Stimulated activated CD8-positive, alpha-beta memory T cell treated with anti-CD3 and anti-CD28 coated beads, Interleukin-4, amount 100 ng/mL, for 24 hours (primary cell): ENCODE data around the gene C1orf159.
"Not testable (repeated sequence)": the region's sequence is repeated elsewhere in the genome, so short reads cannot be mapped to it uniquely, and the experiment has no call there.

ENCODE experiments used
- DNase-seq: peaks from one replicate; pipeline ENCODE4 v3.0.0-alpha.2; 2020; ENCODE audit warnings: low read depth

The C1orf159 gene

GRCh38 chr1:1115786-1116700 is at the start of gene C1orf159:
C1orf159 (minus strand) TSS chr1:1116089; CDS start chr1:1091543, 24,546 bp downstream.
- peak; percentile 99 for DNase-seq

GRCh38 chr1:1165485-1165884 is 49.6 kb upstream of the C1orf159 start:
- no peak for DNase-seq

GRCh38 chr1:1164701-1165451 is 49.0 kb upstream of the C1orf159 start:
- no peak for DNase-seq

DNA sequence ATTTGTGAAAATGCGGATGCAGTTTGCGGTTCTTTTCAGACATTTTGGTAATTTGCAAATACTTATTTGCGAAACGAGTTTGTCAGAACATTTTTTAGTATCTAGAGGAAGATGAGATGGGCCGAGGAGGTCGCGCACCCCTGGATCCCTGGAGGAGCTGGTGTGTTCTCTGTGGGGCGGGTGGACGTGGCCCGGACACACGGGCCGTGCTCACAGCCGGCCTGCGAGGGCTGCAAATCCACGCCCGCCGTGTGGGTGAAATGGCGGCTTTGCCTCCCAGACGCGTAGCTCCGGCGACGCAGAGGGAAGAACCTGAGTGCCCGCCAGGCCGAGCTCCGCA is 48.4 kb upstream of the C1orf159 start:
- no peak for DNase-seq

- no peak for DNase-seq
These were observed 47.7 kb upstream of the C1orf159 start for GRCh38 chr1:1163538-1164070.

DNA sequence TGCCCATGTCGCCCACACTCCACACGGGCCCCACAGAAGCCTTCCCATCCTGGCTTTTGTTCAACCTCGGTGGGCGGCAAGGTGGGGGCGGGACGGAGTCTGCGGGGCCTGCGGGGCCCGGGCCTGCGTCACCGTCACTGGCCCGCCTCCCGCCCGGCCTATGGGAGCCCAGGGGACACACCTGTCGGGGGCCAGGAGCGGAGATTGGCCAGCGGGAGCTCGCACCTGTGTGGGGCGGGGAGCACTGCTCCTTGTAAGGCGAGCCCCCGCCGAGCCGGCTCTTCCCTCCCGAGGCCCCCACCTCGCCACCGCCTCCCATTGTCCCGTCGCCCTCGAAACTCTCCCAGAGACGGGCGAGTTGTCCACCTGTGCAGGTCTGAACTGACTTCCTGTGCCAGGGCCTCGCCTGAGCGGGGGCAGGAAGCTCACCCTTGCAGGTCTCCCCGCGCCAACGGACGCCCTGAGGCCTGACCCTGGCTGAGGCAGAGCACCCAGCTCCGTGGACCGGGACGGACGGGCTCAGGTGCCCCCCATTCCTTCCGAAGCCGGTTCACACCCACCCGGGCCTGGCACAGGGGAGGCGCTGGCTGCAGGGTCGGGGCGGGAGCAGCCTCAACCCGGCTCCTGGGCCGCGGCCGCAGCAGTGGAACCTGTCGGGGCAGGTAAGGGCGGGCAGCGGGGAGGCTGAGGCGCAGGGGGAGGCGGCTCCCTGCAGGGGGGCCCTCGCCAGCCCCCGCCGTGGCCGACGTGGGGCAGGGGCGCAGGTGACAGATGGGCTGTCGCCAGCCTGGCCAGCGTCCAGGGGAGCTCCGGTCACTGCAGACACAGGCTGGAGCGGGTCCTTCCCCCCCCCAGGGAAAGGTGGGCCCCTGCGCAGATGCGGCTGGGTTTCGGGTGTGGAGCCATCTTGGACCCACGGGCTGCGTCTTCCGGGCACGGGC is 47.0 kb upstream of the C1orf159 start:
- DNase-seq = no peak

DNA sequence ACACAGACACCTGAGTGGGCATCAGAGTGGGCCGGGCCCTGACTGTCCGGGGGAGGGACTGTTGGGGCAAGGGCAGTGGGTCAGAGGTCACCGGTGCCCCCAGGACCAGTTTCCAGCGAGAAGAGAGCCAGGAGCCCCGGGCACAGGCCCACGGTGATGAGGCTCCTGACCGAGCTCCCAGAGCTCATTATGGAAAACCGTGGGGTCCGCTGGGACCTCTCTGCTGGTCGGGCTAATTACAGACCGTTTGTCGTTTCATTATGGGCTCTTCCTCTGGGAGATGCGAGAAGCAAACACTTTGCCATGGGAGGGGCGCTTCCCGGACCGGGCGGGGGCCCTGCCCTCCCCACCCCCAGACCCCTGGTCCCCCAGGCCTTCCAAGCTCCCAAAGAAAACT is 45.8 kb upstream of the C1orf159 start:
- DNase-seq = no peak

GRCh38 chr1:1161078-1161682 is 45.3 kb upstream of the C1orf159 start:
- DNase-seq = no peak

GRCh38 chr1:1160281-1160930 is 44.5 kb upstream of the C1orf159 start:
- DNase-seq = no peak

GRCh38 chr1:1157914-1158710 is 42.2 kb upstream of the C1orf159 start:
- no peak for DNase-seq

GRCh38 chr1:1157426-1157913 is 41.6 kb upstream of the C1orf159 start:
- DNase-seq = peak; percentile 48

DNA sequence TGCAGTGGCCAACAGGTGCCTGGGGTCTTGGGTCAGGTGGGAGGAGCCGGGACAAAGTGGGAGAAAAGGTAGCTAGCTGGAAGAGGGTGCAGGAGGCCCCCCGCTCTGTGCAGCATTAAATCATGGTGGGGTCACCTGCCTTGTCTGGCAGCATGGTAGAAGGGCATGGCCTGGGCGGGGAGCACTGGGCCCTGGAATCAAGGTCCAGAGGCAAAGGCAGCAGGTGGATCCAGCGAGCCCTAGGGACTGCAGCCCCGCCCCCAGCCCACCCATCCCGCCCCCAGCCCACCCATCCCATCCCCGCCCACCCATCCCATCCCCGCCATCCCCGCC is 41.1 kb upstream of the C1orf159 start:
- no peak for DNase-seq

GRCh38 chr1:1156140-1157032 is 40.5 kb upstream of the C1orf159 start:
- no peak for DNase-seq

GRCh38 chr1:1155258-1155657 is 39.4 kb upstream of the C1orf159 start:
- no peak for DNase-seq

- DNase-seq = no peak
These were observed 38.0 kb upstream of the C1orf159 start for GRCh38 chr1:1153874-1154273.

DNA sequence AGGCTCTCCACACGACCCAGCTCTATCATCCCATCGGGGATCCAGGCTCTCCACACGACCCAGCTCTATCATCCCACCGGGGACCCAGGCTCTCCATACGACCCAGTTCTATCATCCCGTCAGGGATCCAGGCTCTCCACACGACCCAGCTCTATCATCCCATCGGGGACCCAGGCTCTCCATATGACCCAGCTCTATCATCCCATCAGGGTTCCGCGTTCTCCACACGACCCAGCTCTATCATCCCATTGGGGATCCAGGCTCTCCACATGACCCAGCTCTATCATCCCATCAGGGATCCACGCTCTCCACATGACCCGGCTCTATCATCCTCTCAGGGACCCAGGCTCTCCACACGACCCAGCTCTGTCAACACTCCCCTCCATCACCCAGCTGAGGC is 37.3 kb upstream of the C1orf159 start:
- DNase-seq = not testable (repeated sequence)

- not testable (repeated sequence) for DNase-seq
These were observed 36.5 kb upstream of the C1orf159 start for GRCh38 chr1:1152431-1152830.

DNA sequence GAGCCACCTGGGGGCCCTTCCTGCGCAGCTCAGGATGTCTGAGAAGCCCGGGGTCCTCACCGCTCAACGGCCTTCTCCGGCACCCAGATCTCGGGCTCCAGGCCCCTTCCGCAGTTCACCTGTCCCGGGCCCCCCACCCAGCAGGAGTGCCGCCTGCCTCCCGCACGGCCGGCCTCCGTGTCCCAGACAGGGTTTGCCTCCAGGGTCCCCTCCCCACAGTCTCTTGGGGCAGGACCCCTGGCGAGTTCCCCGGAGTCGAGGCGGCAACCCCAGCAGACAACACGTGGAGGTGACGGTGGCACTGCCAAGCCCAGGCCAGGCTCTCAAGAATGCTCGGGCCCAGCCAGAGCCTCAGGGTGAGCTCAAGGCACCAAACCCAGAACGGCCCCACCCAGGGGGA is 35.4 kb upstream of the C1orf159 start:
- no peak for DNase-seq

DNA sequence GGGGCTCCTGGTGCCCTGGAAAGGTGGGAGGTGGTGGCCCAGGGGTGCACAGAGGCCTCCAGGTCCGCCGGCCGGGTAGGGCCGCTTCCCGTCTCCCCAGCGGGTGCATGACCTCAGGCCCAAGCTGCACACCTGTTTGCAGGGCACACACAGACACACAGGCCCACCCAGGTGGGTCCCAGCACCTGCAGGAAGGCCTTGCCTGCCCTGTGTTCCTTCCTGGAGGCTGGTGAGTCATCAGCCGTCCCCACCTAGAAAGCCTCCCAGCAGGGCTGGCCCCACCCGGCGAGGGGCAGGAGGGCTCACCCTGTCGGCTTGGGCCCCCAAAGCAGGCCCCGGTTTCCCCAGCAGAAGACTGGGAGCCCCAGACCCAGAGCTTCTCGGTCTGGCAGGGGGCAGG is 34.2 kb upstream of the C1orf159 start:
- DNase-seq = no peak
